Nephron (organoid): Measurements from ENCODE around the gene ZNF579.

ENCODE experiments used
- H3K27ac Mint-ChIP-seq, 3 experiments: 2 replicates each; pipeline ENCODE4 v1.8.0; 2020; ENCODE audit warnings: mixed read lengths in 3 of 3, mild to moderate bottlenecking in 2 of 3, moderate library complexity in 1 of 3
- H3K27me3 Mint-ChIP-seq: 2 replicates; pipeline ENCODE4 v1.8.0; 2021; ENCODE audit warnings: low read depth, mild to moderate bottlenecking, moderate library complexity, mixed read lengths
- H3K36me3 Mint-ChIP-seq: 2 replicates; pipeline ENCODE4 v1.8.0; 2020; ENCODE audit warnings: low read depth, mixed read lengths
- H3K4me1 Mint-ChIP-seq: 2 replicates; pipeline ENCODE4 v1.8.0; 2020; ENCODE audit warnings: mixed read lengths
- H3K4me3 Mint-ChIP-seq, 3 experiments: 2 replicates each; pipeline ENCODE4 v1.8.0; 2020; ENCODE audit warnings: mild to moderate bottlenecking in 3 of 3, mixed read lengths in 3 of 3, moderate library complexity in 2 of 3
- H3K9me3 Mint-ChIP-seq: 2 replicates; pipeline ENCODE4 v1.8.0; 2020; ENCODE audit warnings: mixed read lengths
- TF ChIP-seq, protein P1 (sequence below), 3 experiments: fragments of 200-600 bp; sonication (generic); IDR thresholded peaks; one replicate each; pipeline ENCODE4 v1.5.0; 2021; ENCODE audit warnings: antibody characterized with exemption in 3 of 3; ENCODE audit not compliant: unreplicated experiment in 3 of 3

ZNF579 gene, protein sequence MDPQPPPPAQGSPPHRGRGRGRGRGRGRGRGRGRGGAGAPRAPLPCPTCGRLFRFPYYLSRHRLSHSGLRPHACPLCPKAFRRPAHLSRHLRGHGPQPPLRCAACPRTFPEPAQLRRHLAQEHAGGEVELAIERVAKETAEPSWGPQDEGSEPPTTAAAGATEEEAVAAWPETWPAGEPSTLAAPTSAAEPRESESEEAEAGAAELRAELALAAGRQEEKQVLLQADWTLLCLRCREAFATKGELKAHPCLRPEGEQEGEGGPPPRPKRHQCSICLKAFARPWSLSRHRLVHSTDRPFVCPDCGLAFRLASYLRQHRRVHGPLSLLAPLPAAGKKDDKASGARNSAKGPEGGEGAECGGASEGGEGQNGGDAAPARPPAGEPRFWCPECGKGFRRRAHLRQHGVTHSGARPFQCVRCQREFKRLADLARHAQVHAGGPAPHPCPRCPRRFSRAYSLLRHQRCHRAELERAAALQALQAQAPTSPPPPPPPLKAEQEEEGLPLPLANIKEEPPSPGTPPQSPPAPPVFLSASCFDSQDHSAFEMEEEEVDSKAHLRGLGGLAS

DNA sequence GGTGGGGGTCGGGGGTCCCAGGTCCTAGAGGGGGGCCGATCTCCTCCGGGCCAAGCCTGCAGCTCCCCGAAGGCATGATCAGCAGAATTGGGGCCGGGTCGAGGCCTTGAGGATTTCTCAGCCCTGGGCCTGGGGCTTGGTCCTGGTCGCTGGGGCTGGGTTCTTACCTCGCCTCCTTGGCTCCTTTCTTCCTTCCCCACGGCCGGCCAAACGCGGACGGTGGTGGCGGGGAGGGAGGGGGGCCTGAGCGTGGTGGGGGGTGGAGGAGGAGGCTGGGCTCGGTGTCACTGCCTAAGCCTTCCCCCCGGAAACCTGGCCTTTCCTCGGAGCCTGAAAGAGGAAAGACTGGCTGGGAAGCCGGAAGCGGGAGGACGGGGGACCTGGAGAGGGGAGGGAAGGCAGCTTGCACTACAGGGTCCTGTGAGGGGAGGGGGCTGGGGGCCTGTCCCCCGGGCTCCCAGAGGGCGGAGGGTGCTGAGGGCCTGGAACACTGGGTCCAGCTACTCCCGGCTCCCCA, at the start of gene ZNF579:
Gene ZNF579, minus strand, starts transcription at position 221 of the 517 bp plus-strand sequence. CDS start 1,209 bp downstream, outside the sequence.
- H3K36me3 Mint-ChIP-seq: peaks cover 22% of the 10 kb centered on the region

DNA sequence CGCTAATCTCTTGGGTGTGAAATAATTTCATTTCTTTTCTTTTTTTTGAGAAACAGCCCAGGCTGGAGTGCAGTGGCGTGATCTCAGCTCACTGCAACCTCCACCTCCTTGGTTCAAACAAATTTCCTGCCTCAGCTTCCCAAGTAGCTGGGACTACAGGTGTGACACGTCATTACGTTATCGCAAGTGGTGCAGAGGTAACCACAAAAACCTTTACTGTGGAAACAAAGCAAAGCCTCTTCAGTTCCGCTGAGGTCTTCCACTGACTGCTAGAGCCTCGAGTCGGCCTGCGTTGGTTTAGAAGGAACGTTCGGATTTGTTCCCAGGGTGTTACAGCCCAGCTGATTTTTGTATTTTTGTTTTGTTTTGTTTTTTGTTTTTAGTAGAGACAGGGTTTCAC, 45.7 kb upstream of the ZNF579 start:
- peaks cover 10% of the 10 kb centered on the region for H3K36me3 Mint-ChIP-seq
- H3K4me3 Mint-ChIP-seq: peak overlapping the region in 2 of 3 experiments; percentile 59 to 70
- H3K27me3 Mint-ChIP-seq: no peaks in the 10 kb centered on the region
- TF ChIP-seq, protein P1, sequence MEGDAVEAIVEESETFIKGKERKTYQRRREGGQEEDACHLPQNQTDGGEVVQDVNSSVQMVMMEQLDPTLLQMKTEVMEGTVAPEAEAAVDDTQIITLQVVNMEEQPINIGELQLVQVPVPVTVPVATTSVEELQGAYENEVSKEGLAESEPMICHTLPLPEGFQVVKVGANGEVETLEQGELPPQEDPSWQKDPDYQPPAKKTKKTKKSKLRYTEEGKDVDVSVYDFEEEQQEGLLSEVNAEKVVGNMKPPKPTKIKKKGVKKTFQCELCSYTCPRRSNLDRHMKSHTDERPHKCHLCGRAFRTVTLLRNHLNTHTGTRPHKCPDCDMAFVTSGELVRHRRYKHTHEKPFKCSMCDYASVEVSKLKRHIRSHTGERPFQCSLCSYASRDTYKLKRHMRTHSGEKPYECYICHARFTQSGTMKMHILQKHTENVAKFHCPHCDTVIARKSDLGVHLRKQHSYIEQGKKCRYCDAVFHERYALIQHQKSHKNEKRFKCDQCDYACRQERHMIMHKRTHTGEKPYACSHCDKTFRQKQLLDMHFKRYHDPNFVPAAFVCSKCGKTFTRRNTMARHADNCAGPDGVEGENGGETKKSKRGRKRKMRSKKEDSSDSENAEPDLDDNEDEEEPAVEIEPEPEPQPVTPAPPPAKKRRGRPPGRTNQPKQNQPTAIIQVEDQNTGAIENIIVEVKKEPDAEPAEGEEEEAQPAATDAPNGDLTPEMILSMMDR (IDR thresholded peaks at IDR 0.05; ENCODE audit: unreplicated experiment in 3 of 3): no peak
- no peaks in the 10 kb centered on the region for H3K9me3 Mint-ChIP-seq
- peaks cover 18% of the 10 kb centered on the region for H3K4me1 Mint-ChIP-seq
- H3K27ac Mint-ChIP-seq: no peak overlapping the region

More for the DNA sequence above, at the start of gene ZNF579:
- Mint-ChIP-seq H3K27me3 (no peaks in the 10 kb centered on the region), H3K27ac (peak within 1 kb of the TSS; percentile 87 to 98 (median 96)), H3K4me3 (peak within 1 kb of the TSS; percentile 99), H3K4me1 (peaks cover 31% of the 10 kb centered on the region), H3K9me3 (no peaks in the 10 kb centered on the region)
- TF ChIP-seq, protein P1 (IDR thresholded peaks at IDR 0.05; ENCODE audit: unreplicated experiment in 3 of 3): no peak

DNA sequence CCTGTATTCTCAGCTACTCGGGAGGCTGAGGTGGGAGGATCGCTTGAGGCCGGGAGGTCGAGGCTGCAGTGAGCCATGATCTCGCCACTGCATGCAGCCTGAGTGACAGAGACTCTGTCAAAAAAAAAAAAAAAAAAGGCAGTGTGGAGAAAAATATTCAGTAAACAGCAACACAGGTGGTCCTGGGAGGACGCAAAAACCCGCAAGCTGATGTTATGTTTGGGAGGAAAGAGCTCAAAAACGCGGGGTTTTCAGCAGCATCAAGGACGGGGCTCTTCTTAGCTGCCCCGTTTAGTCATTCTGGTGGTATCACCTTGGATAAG, 44.3 kb upstream of the ZNF579 start:
- TF ChIP-seq, protein P1 (IDR thresholded peaks at IDR 0.05; ENCODE audit: unreplicated experiment in 3 of 3): no peak
- Mint-ChIP-seq H3K4me1 (peaks cover 18% of the 10 kb centered on the region), H3K27ac (peak overlapping the region; percentile 96 to 99 (median 98))

DNA sequence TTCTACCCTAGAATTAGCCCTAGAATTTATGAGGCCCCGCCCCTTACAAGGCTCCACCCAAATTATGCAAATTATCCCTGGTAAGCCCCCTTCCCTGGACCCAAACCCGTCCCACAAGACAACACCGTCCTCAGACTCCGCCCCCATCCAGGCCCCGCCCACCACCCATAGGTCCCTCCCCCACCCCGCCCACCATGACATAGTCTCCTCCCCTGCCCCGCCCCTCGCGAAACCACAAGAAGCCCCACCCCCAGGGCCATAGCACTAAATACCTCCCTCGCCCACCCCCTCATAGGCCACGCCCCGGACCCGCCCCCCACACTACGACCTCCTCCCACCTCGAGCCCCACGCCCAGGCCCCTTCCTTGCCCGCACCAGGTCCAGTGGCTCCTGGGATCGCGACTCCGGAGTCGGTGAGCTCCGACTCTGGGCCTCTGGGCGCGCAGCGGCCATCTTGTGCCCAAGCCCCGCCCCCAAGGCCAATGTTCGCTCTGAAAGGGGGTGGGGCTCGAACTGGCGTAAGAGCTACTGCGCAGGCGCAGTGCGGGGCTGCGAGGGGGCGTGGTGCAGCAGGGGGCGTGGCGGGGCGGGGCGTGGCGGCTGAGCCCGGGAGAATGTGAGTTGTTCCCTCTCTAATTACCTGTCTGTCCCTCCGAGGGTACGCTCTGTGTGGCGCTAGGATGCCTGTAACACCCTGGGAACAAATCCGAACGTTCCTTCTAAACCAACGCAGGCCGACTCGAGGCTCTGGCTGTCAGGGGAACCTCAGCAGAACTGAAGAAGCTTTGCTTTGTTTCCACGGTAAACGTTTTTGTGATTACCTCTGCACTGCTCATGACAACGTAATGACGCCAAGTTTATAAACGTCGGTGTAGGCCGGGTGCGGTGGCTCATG, 43.7 kb upstream of the ZNF579 start, which contains the start of gene ZNF784:
Gene ZNF784, minus strand, starts transcription at position 458 of the 895 bp plus-strand sequence. Its CDS starts 5 bp downstream, at position 453.
- Mint-ChIP-seq H3K4me1 (peaks cover 18% of the 10 kb centered on the region), H3K4me3 (peak within 1 kb of the TSS; percentile 91 to 94 (median 93)), H3K36me3 (peaks cover 16% of the 10 kb centered on the region), H3K27ac (peak within 1 kb of the TSS; percentile 96 to 99 (median 98)), H3K27me3 (no peaks in the 10 kb centered on the region), H3K9me3 (no peaks in the 10 kb centered on the region)
- TF ChIP-seq, protein P1 (IDR thresholded peaks at IDR 0.05; ENCODE audit: unreplicated experiment in 3 of 3): no peak

More for the DNA sequence above, 44.3 kb upstream of the ZNF579 start:
- Mint-ChIP-seq H3K36me3 (peaks cover 16% of the 10 kb centered on the region), H3K4me3 (peak overlapping the region; percentile 91 to 94 (median 93)), H3K27me3 (no peaks in the 10 kb centered on the region), H3K9me3 (no peaks in the 10 kb centered on the region)

DNA sequence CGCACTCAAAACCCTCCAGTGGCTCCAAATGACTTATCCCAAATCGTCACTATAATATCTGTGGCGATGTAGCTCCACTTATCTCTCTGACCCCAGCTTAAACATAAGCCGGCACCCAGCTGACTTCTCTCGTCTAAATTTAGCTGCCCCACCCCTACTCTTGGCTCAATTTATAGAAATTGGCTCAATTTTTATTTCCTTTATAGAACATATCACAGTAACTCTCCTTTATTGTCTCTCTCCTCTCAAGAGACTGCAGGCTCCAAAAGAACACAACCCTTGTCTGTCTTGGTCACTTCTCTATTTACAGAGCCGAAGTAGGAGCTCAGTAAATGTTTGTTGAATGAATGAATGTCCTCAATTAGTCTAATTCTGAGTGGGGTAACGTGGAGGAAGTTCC, 42.9 kb upstream of the ZNF579 start:
- Mint-ChIP-seq H3K27me3 (no peaks in the 10 kb centered on the region), H3K4me1 (peaks cover 18% of the 10 kb centered on the region), H3K27ac (peak overlapping the region; percentile 96 to 99 (median 98)), H3K4me3 (peak overlapping the region; percentile 91 to 94 (median 93)), H3K9me3 (no peaks in the 10 kb centered on the region), H3K36me3 (peaks cover 16% of the 10 kb centered on the region)
- TF ChIP-seq, protein P1 (IDR thresholded peaks at IDR 0.05; ENCODE audit: unreplicated experiment in 3 of 3): no peak
